GM12875 (cell line): ENCODE data around the gene ITIH2.
"Not testable (repeated sequence)": the region's sequence is repeated elsewhere in the genome, so short reads cannot be mapped to it uniquely, and the experiment has no call there.

ENCODE experiments used
- H3K4me3 ChIP-seq: one replicate; pipeline ENCODE4 v1.5.1; 2011; ENCODE audit warnings: low read depth, low read length, control low read depth
- TF ChIP-seq, protein P1 (sequence below): IDR thresholded peaks from 2 replicates; pipeline ENCODE4 v1.5.1; 2011; ENCODE audit warnings: low read depth, mild to moderate bottlenecking, control low read depth, inconsistent platforms, low read length, moderate library complexity, borderline replicate concordance; ENCODE audit not compliant: insufficient read depth

ITIH2 gene

DNA sequence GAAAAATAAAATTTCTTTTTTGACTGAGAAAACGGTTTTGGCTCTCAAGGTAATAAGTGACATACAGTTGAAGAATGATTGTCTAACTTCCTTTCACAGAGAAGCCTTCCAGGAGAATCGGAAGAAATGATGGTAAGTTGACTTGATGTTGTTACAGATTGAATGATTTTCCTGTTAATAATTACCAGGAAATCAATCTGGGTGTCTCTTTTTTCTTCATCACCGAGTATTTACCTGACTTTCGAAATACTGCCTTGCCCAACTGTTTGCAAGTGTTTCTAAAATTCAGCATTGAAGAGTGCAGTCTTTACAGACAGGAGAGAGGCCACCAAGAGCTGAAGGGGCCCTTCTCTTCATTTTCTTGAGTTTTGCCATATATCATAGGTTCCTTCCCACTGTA is 4.0 kb downstream of the ITIH2 start:
- TF ChIP-seq, protein P1, sequence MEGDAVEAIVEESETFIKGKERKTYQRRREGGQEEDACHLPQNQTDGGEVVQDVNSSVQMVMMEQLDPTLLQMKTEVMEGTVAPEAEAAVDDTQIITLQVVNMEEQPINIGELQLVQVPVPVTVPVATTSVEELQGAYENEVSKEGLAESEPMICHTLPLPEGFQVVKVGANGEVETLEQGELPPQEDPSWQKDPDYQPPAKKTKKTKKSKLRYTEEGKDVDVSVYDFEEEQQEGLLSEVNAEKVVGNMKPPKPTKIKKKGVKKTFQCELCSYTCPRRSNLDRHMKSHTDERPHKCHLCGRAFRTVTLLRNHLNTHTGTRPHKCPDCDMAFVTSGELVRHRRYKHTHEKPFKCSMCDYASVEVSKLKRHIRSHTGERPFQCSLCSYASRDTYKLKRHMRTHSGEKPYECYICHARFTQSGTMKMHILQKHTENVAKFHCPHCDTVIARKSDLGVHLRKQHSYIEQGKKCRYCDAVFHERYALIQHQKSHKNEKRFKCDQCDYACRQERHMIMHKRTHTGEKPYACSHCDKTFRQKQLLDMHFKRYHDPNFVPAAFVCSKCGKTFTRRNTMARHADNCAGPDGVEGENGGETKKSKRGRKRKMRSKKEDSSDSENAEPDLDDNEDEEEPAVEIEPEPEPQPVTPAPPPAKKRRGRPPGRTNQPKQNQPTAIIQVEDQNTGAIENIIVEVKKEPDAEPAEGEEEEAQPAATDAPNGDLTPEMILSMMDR = no peak
- H3K4me3 ChIP-seq = no peak overlapping the region

DNA sequence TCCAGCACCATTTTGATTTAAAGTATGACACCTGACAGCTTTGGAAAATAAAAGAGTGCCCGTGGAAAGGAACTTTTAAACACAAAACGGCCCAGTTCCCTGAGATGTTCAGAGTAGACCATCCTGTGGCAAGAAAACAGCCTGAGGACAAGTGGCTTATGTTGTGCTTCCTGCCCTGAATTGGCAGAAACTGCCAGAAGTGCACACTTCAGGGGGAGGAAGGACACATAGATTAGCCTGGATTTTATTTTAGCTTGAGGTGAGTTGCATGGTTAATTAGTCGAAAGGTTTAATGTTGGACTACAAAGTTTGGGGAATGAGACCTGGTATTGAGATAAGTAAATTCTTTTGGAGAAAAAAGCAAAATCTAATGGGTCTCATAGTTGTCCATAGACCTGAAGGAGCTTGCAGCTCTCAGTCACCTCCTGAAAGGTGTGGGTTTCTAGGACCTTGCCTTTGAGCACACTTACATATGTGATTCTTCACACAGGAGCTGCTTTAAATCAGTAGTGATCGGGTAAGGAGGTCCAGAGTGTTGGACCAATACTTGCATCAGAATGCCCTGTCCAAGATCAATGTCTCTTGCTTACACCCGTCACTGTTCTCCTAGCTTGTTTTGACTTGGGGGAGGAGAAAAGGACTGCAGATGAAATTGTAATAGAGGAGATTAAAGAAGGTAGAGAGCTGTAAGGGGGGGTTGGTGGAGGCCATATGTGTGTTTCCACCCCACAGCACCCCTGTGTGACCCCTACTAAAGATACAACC is 4.9 kb downstream of the ITIH2 start:
- no peak overlapping the region for H3K4me3 ChIP-seq
- TF ChIP-seq, protein P1 = no peak

DNA sequence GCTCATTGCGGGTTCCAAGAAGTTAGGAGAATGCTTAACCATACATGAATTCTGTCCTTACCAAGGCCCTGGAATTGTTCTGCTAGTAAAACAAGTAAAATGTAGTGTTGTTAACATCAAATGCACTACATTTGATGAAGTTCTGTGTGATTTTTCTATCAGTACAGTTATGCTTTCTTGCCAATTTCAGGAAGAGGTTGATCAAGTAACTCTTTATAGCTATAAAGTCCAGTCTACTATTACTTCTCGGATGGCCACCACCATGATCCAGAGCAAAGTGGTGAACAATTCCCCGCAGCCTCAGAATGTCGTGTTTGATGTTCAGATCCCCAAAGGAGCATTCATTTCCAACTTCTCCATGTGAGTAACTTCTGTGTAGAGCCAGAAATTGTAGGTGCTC is 5.7 kb downstream of the ITIH2 start:
- H3K4me3 ChIP-seq = no peak overlapping the region
- TF ChIP-seq, protein P1 = no peak

DNA sequence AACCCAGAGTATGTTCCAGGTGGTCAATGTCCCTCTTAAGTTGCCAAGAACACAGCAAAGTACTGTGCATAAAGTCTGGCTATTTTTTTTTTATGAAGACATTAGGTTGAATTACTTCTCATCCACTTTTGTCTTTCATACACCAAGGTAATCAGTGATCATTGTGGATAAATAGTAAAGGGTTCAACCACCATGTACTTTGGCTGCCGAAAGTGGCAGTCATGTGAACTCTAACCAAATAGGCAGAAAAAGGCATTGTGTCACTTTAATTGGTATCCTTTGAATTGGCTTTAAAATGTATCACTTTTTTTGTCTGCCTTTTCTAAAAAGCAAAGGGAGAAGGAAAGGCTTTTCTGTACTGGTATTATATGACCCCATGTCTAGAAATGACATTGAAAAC is 7.3 kb downstream of the ITIH2 start:
- TF ChIP-seq, protein P1 = no peak
- no peak overlapping the region for H3K4me3 ChIP-seq

DNA sequence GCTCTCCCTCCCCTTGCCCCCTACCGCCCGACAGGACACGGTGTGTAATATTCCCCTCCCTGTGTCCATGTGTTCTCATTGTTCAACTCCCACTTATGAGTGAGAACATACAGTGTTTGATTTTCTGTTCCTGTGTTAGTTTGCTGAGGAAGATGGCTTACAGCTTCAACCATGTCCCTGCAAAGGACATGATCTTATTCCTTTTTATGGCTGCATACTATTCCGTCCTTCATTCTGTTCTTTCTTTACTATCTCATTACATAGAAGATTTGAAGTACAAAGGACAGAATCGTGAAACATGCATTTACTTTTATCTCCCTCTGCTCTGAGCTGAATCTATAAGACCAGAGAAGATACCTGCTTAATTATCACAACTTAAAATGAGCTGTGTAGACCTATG is 8.0 kb downstream of the ITIH2 start:
- H3K4me3 ChIP-seq = not testable (repeated sequence)

DNA sequence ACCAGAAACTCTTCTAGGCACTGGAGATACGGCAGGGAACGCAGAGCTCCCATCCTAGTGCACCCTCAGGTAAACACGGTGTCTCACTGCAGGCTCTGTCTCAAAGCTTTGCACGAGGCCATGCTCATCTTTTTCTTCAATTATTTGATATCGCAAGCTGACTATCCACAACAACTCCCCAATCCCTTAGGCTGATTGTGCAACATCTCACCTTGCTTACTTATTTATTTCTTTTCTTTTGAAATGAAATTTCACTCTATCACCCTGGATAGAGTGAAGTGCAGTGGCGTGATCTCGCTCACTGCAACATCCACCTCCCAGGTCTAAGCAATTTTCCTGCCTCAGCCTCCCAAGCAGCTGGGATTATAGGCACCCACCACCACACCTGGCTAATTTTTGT is 12.4 kb downstream of the ITIH2 start:
- TF ChIP-seq, protein P1 = no peak
- H3K4me3 ChIP-seq = no peak overlapping the region

DNA sequence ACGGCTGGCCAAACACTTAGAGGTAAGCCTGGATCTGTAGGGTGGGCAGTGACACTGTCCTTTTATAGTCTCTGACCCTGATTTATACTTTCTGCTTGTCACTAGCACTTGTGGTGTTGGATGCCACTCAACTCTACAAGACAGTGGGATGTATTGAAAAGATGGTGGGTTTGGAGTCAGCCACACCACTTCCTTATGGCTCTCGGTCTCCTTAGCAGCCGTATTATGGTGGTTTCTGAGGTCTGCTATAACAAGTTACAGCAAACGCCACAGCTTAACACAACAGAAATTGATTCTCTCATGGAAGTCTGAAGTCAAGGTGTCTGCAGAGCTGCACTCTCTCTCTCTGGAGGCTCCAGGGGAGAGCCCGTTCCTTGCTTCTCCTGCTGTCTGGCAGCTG is 14.7 kb downstream of the ITIH2 start:
- TF ChIP-seq, protein P1 = no peak
- H3K4me3 ChIP-seq = no peak overlapping the region
